Cardiac muscle cell (in vitro differentiated cells and primary cell): ENCODE data around the gene ZNF503. TPM values are rescaled to one million over a fixed set of nuclear protein-coding genes. Genes with fewer than 3 reads are reported as not detected.

ENCODE experiments used
- DNase-seq, 2 donors: peaks; one replicate each; pipeline versions ENCODE4 v3.0.0 to v3.0.0-alpha.2; 2010 to 2017; ENCODE audit warnings: low read depth in 1 of 2, low spot score in 1 of 2
- H3K27ac ChIP-seq: fragments of 200-600 bp; sonication (generic); 2 replicates; pipeline ENCODE4 v1.5.1; 2016
- H3K27me3 ChIP-seq: fragments of 200-600 bp; sonication (generic); 2 replicates; pipeline ENCODE4 v1.6.0; 2016; ENCODE audit warnings: control low read depth
- H3K36me3 ChIP-seq: fragments of 200-600 bp; sonication (generic); 2 replicates; pipeline ENCODE4 v1.5.1; 2016; ENCODE audit warnings: control low read depth
- H3K4me1 ChIP-seq: fragments of 200-600 bp; sonication (generic); 2 replicates; pipeline ENCODE4 v1.8.1; 2017; ENCODE audit warnings: low read depth, mild to moderate bottlenecking, mixed run types
- H3K4me3 ChIP-seq: fragments of 200-600 bp; sonication (generic); 2 replicates; pipeline ENCODE4 v1.5.1; 2016; ENCODE audit warnings: mild to moderate bottlenecking
- H3K9me3 ChIP-seq: fragments of 200-600 bp; sonication (generic); 2 replicates; pipeline ENCODE4 v1.5.1; 2017; ENCODE audit warnings: low read depth, mild to moderate bottlenecking, control low read depth
- CTCF ChIP-seq: IDR thresholded peaks from 2 replicates; pipeline ENCODE4 v1.5.1; 2012; ENCODE audit warnings: low read depth, mild to moderate bottlenecking, low read length
- polyA plus RNA-seq: library from polyadenylated mRNA; unstranded; fragments of >200 nt; fragmentation: Nextera tagmentation; extraction: Ambion mirVana; gene quantifications from 2 replicates; pipeline ENCODE4 v1.2.1, GENCODE V29; 2016
- total RNA-seq: library from RNA; depleted of rRNA; stranded (reverse); fragments of >200 nt; gene quantifications from 2 replicates; pipeline ENCODE4 v1.2.3, GENCODE V29; 2016

Gene ZNF503
- total and polyA plus RNA-seq, 2 experiments from 2014 or later = 41.8 to 110 TPM

GRCh38 chr10:75431180-75432111 lies 29.9 kb upstream of the ZNF503 start, which contains the start of gene LRMDA:
Gene LRMDA (plus strand): TSS chr10:75431624.
- H3K36me3 ChIP-seq = no peaks in the 10 kb centered on the region
- H3K9me3 ChIP-seq = no peaks in the 10 kb centered on the region
- TF ChIP-seq CTCF = no peak
- H3K27me3 ChIP-seq = peaks cover 26% of the 10 kb centered on the region
- peak; percentile 52 to 64 for DNase-seq
- H3K27ac ChIP-seq = no peak within 1 kb of the TSS
- peaks cover 21% of the 10 kb centered on the region for H3K4me1 ChIP-seq
- H3K4me3 ChIP-seq = peak within 1 kb of the TSS; percentile 35

GRCh38 chr10:75430000-75430763 lies 28.6 kb upstream of the ZNF503 start:
- TF ChIP-seq CTCF = no peak
- Histone ChIP-seq H3K9me3 (no peaks in the 10 kb centered on the region), H3K4me3 (no peak overlapping the region), H3K4me1 (peaks cover 18% of the 10 kb centered on the region), H3K27ac (no peak overlapping the region), H3K27me3 (peaks cover 26% of the 10 kb centered on the region), H3K36me3 (no peaks in the 10 kb centered on the region)
- peak in 1 of 2 donors; percentile 56 for DNase-seq

- H3K4me3 ChIP-seq = no peak overlapping the region
- peaks cover 25% of the 10 kb centered on the region for H3K27me3 ChIP-seq
- H3K9me3 ChIP-seq = no peaks in the 10 kb centered on the region
- no peak for DNase-seq
- no peaks in the 10 kb centered on the region for H3K36me3 ChIP-seq
- no peak for TF ChIP-seq CTCF
- peaks cover 16% of the 10 kb centered on the region for H3K4me1 ChIP-seq
- no peak overlapping the region for H3K27ac ChIP-seq
These were observed 27.7 kb upstream of the ZNF503 start for GRCh38 chr10:75429159-75429827.

GRCh38 chr10:75428434-75429158 lies 27.0 kb upstream of the ZNF503 start:
- Histone ChIP-seq H3K36me3 (no peaks in the 10 kb centered on the region), H3K27ac (no peak overlapping the region), H3K9me3 (no peaks in the 10 kb centered on the region), H3K27me3 (peaks cover 18% of the 10 kb centered on the region), H3K4me3 (no peak overlapping the region), H3K4me1 (peaks cover 16% of the 10 kb centered on the region)
- no peak for DNase-seq
- no peak for TF ChIP-seq CTCF

GRCh38 chr10:75427951-75428350 lies 26.4 kb upstream of the ZNF503 start:
- Histone ChIP-seq H3K4me3 (no peak overlapping the region), H3K36me3 (no peaks in the 10 kb centered on the region), H3K27me3 (peaks cover 13% of the 10 kb centered on the region), H3K9me3 (no peaks in the 10 kb centered on the region), H3K4me1 (peaks cover 16% of the 10 kb centered on the region), H3K27ac (no peak overlapping the region)
- TF ChIP-seq CTCF = no peak
- DNase-seq = no peak
